ENCODE measurements around the gene C15orf39.
"Not testable (repeated sequence)": the region's sequence is repeated elsewhere in the genome, so short reads cannot be mapped to it uniquely, and the experiment has no call there.

Gene C15orf39

GRCh38 chr15:75232826-75233503, 31.3 kb downstream of the C15orf39 start:
- no peak for DNase-seq

- no peak for DNase-seq
These were observed 32.0 kb downstream of the C15orf39 start for GRCh38 chr15:75233504-75234190.

- no peak for DNase-seq
These were observed 32.6 kb downstream of the C15orf39 start for GRCh38 chr15:75234191-75234810.

GRCh38 chr15:75235051-75235673, 33.5 kb downstream of the C15orf39 start:
- no peak for DNase-seq

GRCh38 chr15:75235760-75236729, 34.4 kb downstream of the C15orf39 start:
- no peak for DNase-seq

- DNase-seq, result no peak
These were observed 35.8 kb downstream of the C15orf39 start for GRCh38 chr15:75237316-75237982.

- no peak for DNase-seq
These were observed 36.5 kb downstream of the C15orf39 start for GRCh38 chr15:75238150-75238549.

GRCh38 chr15:75245741-75246140, 44.1 kb downstream of the C15orf39 start:
- not testable (repeated sequence) for DNase-seq

- DNase-seq, result not testable (repeated sequence)
These were observed 47.3 kb downstream of the C15orf39 start for GRCh38 chr15:75248991-75249390.

- no peak for DNase-seq
These were observed 48.0 kb downstream of the C15orf39 start for GRCh38 chr15:75249726-75250125.

- not testable (repeated sequence) for DNase-seq
These were observed 49.7 kb downstream of the C15orf39 start for GRCh38 chr15:75251343-75251742.

- not testable (repeated sequence) for DNase-seq
These were observed 50.6 kb downstream of the C15orf39 start for GRCh38 chr15:75252285-75252684.

GRCh38 chr15:75258034-75258433, 56.4 kb downstream of the C15orf39 start, which contains the start of gene GOLGA6C:
GOLGA6C (plus strand) TSS chr15:75258334; CDS start chr15:75258599, 265 bp downstream.
- not testable (repeated sequence) for DNase-seq

GRCh38 chr15:75258620-75259343, 57.1 kb downstream of the C15orf39 start:
- DNase-seq, result not testable (repeated sequence)

- DNase-seq, result not testable (repeated sequence)
These were observed 58.2 kb downstream of the C15orf39 start for GRCh38 chr15:75259873-75260272.

Data from EL (cell line).